GM10248 (cell line): Measurements from ENCODE around the gene CLVS2.

ENCODE experiments used
- CTCF ChIA-PET: fragments of 300-600 bp; sonication (Branson Sonifier 250); formaldehyde crosslinking; extraction: SDS; loops from one replicate; lab custom pipeline; 2021; ENCODE audit warnings: antibody characterized with exemption; lab: Yijun Ruan, JAX
- POLR2A ChIA-PET: fragments of 350-650 bp; sonication (Branson Sonifier 250); formaldehyde crosslinking; extraction: SDS; loops from one replicate; lab custom pipeline; 2020; ENCODE audit warnings: antibody characterized with exemption; lab: Yijun Ruan, JAX
- DNase-seq: peaks from one replicate; pipeline ENCODE4 v3.0.0; 2012; ENCODE audit errors: extremely low spot score
- TF ChIP-seq, protein P1 (sequence below): IDR thresholded peaks from 2 replicates; pipeline ENCODE4 v1.5.1; 2012; ENCODE audit warnings: mild to moderate bottlenecking, low read depth; ENCODE audit errors: extremely low read depth, missing control alignments, control extremely low read depth

The CLVS2 gene

GRCh38 chr6:122977180-122977579 lies 18.9 kb upstream of the CLVS2 start:
- TF ChIP-seq, protein P1, sequence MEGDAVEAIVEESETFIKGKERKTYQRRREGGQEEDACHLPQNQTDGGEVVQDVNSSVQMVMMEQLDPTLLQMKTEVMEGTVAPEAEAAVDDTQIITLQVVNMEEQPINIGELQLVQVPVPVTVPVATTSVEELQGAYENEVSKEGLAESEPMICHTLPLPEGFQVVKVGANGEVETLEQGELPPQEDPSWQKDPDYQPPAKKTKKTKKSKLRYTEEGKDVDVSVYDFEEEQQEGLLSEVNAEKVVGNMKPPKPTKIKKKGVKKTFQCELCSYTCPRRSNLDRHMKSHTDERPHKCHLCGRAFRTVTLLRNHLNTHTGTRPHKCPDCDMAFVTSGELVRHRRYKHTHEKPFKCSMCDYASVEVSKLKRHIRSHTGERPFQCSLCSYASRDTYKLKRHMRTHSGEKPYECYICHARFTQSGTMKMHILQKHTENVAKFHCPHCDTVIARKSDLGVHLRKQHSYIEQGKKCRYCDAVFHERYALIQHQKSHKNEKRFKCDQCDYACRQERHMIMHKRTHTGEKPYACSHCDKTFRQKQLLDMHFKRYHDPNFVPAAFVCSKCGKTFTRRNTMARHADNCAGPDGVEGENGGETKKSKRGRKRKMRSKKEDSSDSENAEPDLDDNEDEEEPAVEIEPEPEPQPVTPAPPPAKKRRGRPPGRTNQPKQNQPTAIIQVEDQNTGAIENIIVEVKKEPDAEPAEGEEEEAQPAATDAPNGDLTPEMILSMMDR = no peak
- no peak for DNase-seq
- ChIA-PET POLR2A (no interaction called here), CTCF (no interaction called here)

- CTCF ChIA-PET = no interaction called here
- TF ChIP-seq, protein P1 = no peak
- POLR2A ChIA-PET = no interaction called here
- no peak for DNase-seq
Observed at GRCh38 chr6:122984393-122984792, 11.6 kb upstream of the CLVS2 start.

- TF ChIP-seq, protein P1 = no peak
- CTCF ChIA-PET = no interaction called here
- POLR2A ChIA-PET = no interaction called here
- DNase-seq = no peak
Observed at GRCh38 chr6:122994256-122994655, 1.8 kb upstream of the CLVS2 start.

- ChIA-PET POLR2A (no interaction called here), CTCF (no interaction called here)
- TF ChIP-seq, protein P1 = no peak
- DNase-seq = no peak
Observed at GRCh38 chr6:122996794-122997505, 915 bp downstream of the CLVS2 start.

GRCh38 chr6:122997541-122998150 lies 1.6 kb downstream of the CLVS2 start:
- POLR2A ChIA-PET = no interaction called here
- CTCF ChIA-PET = no interaction called here
- no peak for DNase-seq
- TF ChIP-seq, protein P1 = no peak

GRCh38 chr6:122998403-122998975 lies 2.5 kb downstream of the CLVS2 start:
- POLR2A ChIA-PET = no interaction called here

More at GRCh38 chr6:122998403-122998975, 2.5 kb downstream of the CLVS2 start:
- TF ChIP-seq, protein P1 = no peak
- CTCF ChIA-PET = no interaction called here
- no peak for DNase-seq
